ENCODE results near the gene TTLL13.
"Not testable (repeated sequence)": the region's sequence is repeated elsewhere in the genome, so short reads cannot be mapped to it uniquely, and the experiment has no call there.

DNA sequence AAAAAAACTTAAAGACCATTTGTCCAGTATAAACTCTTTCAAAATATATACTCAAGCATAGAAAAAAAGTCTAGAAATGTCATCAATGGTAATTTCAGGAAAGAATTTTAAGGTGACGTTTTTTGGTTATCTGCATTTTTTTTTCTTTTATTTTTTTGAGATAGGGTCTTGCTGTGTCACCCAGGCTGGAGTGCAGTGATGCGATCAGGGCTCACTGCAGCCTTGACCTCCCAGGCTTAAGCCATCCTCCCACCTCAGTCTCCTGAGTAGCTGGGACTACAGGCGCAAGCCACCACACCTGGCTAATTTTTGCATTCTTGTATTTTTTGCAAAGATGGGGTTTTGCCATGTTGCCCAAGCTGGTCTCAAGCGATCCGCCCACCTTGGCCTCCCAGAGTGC is 31.4 kb downstream of the TTLL13 start:
- TF ChIP-seq, protein P1, sequence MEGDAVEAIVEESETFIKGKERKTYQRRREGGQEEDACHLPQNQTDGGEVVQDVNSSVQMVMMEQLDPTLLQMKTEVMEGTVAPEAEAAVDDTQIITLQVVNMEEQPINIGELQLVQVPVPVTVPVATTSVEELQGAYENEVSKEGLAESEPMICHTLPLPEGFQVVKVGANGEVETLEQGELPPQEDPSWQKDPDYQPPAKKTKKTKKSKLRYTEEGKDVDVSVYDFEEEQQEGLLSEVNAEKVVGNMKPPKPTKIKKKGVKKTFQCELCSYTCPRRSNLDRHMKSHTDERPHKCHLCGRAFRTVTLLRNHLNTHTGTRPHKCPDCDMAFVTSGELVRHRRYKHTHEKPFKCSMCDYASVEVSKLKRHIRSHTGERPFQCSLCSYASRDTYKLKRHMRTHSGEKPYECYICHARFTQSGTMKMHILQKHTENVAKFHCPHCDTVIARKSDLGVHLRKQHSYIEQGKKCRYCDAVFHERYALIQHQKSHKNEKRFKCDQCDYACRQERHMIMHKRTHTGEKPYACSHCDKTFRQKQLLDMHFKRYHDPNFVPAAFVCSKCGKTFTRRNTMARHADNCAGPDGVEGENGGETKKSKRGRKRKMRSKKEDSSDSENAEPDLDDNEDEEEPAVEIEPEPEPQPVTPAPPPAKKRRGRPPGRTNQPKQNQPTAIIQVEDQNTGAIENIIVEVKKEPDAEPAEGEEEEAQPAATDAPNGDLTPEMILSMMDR (IDR thresholded peaks at IDR 0.05): not testable (repeated sequence)
- not testable (repeated sequence) for TF ChIP-seq POLR2A, EP300 (IDR thresholded peaks at IDR 0.05)
